ENCODE measurements around the gene CAMK4.

CAMK4 gene

GRCh38 chr5:111453747-111454146, 229.6 kb downstream of the CAMK4 start:
- Histone ChIP-seq H3K4me1 (ENCODE audit: control insufficient read depth, low read length) (no peaks in the 10 kb centered on the region), H3K9me3 (ENCODE audit: control insufficient read depth, insufficient read depth, low read length) (no peaks in the 10 kb centered on the region), H3F3A (ENCODE audit: control insufficient read depth, insufficient read depth) (no peaks in the 10 kb centered on the region), H3K79me2 (ENCODE audit: control insufficient read depth, low read length) (no peaks in the 10 kb centered on the region), H3K27ac (ENCODE audit: low read depth, low read length) (no peak overlapping the region), H3K27me3 (ENCODE audit: control insufficient read depth, low read length) (no peaks in the 10 kb centered on the region), H3K4me3 (ENCODE audit: low read length) (no peak overlapping the region), H3K4me2 (ENCODE audit: low read length) (no peak overlapping the region), H3K36me3 (ENCODE audit: control insufficient read depth, low read length) (no peaks in the 10 kb centered on the region), H4K20me1 (ENCODE audit: control insufficient read depth, insufficient read depth, low read depth, low read length) (no peaks in the 10 kb centered on the region), H3K9me2 (replicated peaks; ENCODE audit: control insufficient read depth, low read length) (no peaks in the 10 kb centered on the region)
- no peak for TF ChIP-seq EZH2phosphoT487 (IDR thresholded peaks at IDR 0.05; ENCODE audit: borderline replicate concordance, low read length)
- no peak for TF ChIP-seq CTCF (IDR thresholded peaks at IDR 0.05; ENCODE audit: low read depth, low read length, poor library complexity, severe bottlenecking)

GRCh38 chr5:111454198-111454622, 230.0 kb downstream of the CAMK4 start:
- H3F3A ChIP-seq (ENCODE audit: control insufficient read depth, insufficient read depth), result no peaks in the 10 kb centered on the region
- H3K4me1 ChIP-seq (ENCODE audit: control insufficient read depth, low read length), result no peaks in the 10 kb centered on the region
- no peaks in the 10 kb centered on the region for H3K36me3 ChIP-seq (ENCODE audit: control insufficient read depth, low read length)
- H3K9me2 ChIP-seq (replicated peaks; ENCODE audit: control insufficient read depth, low read length), result no peaks in the 10 kb centered on the region
- no peaks in the 10 kb centered on the region for H3K27me3 ChIP-seq (ENCODE audit: control insufficient read depth, low read length)
- no peaks in the 10 kb centered on the region for H4K20me1 ChIP-seq (ENCODE audit: control insufficient read depth, insufficient read depth, low read depth, low read length)
- H3K27ac ChIP-seq (ENCODE audit: low read depth, low read length), result no peak overlapping the region
- no peak overlapping the region for H3K4me2 ChIP-seq (ENCODE audit: low read length)
- no peak overlapping the region for H3K4me3 ChIP-seq (ENCODE audit: low read length)
- no peaks in the 10 kb centered on the region for H3K79me2 ChIP-seq (ENCODE audit: control insufficient read depth, low read length)
- H3K9me3 ChIP-seq (ENCODE audit: control insufficient read depth, insufficient read depth, low read length), result no peaks in the 10 kb centered on the region
- no peak for TF ChIP-seq EZH2phosphoT487 (IDR thresholded peaks at IDR 0.05; ENCODE audit: borderline replicate concordance, low read length)
- no peak for TF ChIP-seq CTCF (IDR thresholded peaks at IDR 0.05; ENCODE audit: low read depth, low read length, poor library complexity, severe bottlenecking)

GRCh38 chr5:111454776-111455175, 230.6 kb downstream of the CAMK4 start:
- TF ChIP-seq EZH2phosphoT487 (IDR thresholded peaks at IDR 0.05; ENCODE audit: borderline replicate concordance, low read length) (no peak), CTCF (IDR thresholded peaks at IDR 0.05; ENCODE audit: low read depth, low read length, poor library complexity, severe bottlenecking) (no peak)
- Histone ChIP-seq H3K9me3 (ENCODE audit: control insufficient read depth, insufficient read depth, low read length) (no peaks in the 10 kb centered on the region), H3K79me2 (ENCODE audit: control insufficient read depth, low read length) (no peaks in the 10 kb centered on the region), H4K20me1 (ENCODE audit: control insufficient read depth, insufficient read depth, low read depth, low read length) (no peaks in the 10 kb centered on the region), H3K27me3 (ENCODE audit: control insufficient read depth, low read length) (no peaks in the 10 kb centered on the region), H3K4me3 (ENCODE audit: low read length) (no peak overlapping the region), H3K27ac (ENCODE audit: low read depth, low read length) (no peak overlapping the region), H3K9me2 (replicated peaks; ENCODE audit: control insufficient read depth, low read length) (no peaks in the 10 kb centered on the region), H3K4me2 (ENCODE audit: low read length) (no peak overlapping the region), H3F3A (ENCODE audit: control insufficient read depth, insufficient read depth) (no peaks in the 10 kb centered on the region), H3K36me3 (ENCODE audit: control insufficient read depth, low read length) (no peaks in the 10 kb centered on the region), H3K4me1 (ENCODE audit: control insufficient read depth, low read length) (no peaks in the 10 kb centered on the region)

GRCh38 chr5:111461255-111461671, 237.1 kb downstream of the CAMK4 start:
- H3K27me3 ChIP-seq (ENCODE audit: control insufficient read depth, low read length), result no peaks in the 10 kb centered on the region
- H3K27ac ChIP-seq (ENCODE audit: low read depth, low read length), result no peak overlapping the region
- no peaks in the 10 kb centered on the region for H3F3A ChIP-seq (ENCODE audit: control insufficient read depth, insufficient read depth)
- no peaks in the 10 kb centered on the region for H4K20me1 ChIP-seq (ENCODE audit: control insufficient read depth, insufficient read depth, low read depth, low read length)
- H3K9me3 ChIP-seq (ENCODE audit: control insufficient read depth, insufficient read depth, low read length), result no peaks in the 10 kb centered on the region
- TF ChIP-seq CTCF (IDR thresholded peaks at IDR 0.05; ENCODE audit: low read depth, low read length, poor library complexity, severe bottlenecking) (no peak), EZH2phosphoT487 (IDR thresholded peaks at IDR 0.05; ENCODE audit: borderline replicate concordance, low read length) (no peak)
- H3K9me2 ChIP-seq (replicated peaks; ENCODE audit: control insufficient read depth, low read length), result no peaks in the 10 kb centered on the region
- H3K4me1 ChIP-seq (ENCODE audit: control insufficient read depth, low read length), result no peaks in the 10 kb centered on the region
- H3K79me2 ChIP-seq (ENCODE audit: control insufficient read depth, low read length), result no peaks in the 10 kb centered on the region
- no peak overlapping the region for H3K4me2 ChIP-seq (ENCODE audit: low read length)
- no peaks in the 10 kb centered on the region for H3K36me3 ChIP-seq (ENCODE audit: control insufficient read depth, low read length)
- H3K4me3 ChIP-seq (ENCODE audit: low read length), result no peak overlapping the region
